Thymus (tissue), 11 donors: Measurements from ENCODE around the gene BIN2. TPM values are rescaled to one million over a fixed set of nuclear protein-coding genes. Genes with fewer than 3 reads are reported as not detected.

ENCODE experiments used
- DNase-seq, 9 donors: peaks; one replicate each; pipeline ENCODE4 v3.0.0-alpha.2; 2013; ENCODE audit warnings: low spot score in 9 of 9, low read depth in 6 of 9, missing footprints in 1 of 9
- H3K27ac ChIP-seq, 2 donors: one replicate each; pipeline ENCODE4 v1.5.1; 2013; ENCODE audit warnings: control low read depth in 1 of 2, low read depth in 1 of 2, low read length in 1 of 2, mild to moderate bottlenecking in 1 of 2, moderate library complexity in 1 of 2
- H3K27me3 ChIP-seq, 2 donors: one replicate each; pipeline ENCODE4 v1.5.1; 2013; ENCODE audit warnings: low read length in 1 of 2; ENCODE audit not compliant: control insufficient read depth in 2 of 2, insufficient read depth in 1 of 2
- H3K36me3 ChIP-seq, 2 donors: one replicate each; pipeline ENCODE4 v1.5.1; 2013; ENCODE audit warnings: low read length in 1 of 2, mild to moderate bottlenecking in 1 of 2, moderate library complexity in 1 of 2; ENCODE audit not compliant: control insufficient read depth in 2 of 2, insufficient read depth in 2 of 2
- H3K4me1 ChIP-seq, 2 donors: one replicate each; pipeline ENCODE4 v1.5.1; 2013; ENCODE audit warnings: low read length in 2 of 2; ENCODE audit not compliant: control insufficient read depth in 2 of 2, insufficient read depth in 2 of 2
- H3K4me3 ChIP-seq, 2 donors: one replicate each; pipeline ENCODE4 v1.5.1; 2013; ENCODE audit warnings: low read length in 2 of 2, control low read depth in 1 of 2, mild to moderate bottlenecking in 1 of 2
- H3K9me3 ChIP-seq, 2 donors: one replicate each; pipeline ENCODE4 v1.5.1; 2013; ENCODE audit warnings: low read length in 1 of 2, mild to moderate bottlenecking in 1 of 2; ENCODE audit not compliant: control insufficient read depth in 2 of 2, insufficient read depth in 1 of 2
- WGBS: extraction: QIAGEN DNeasy Blood & Tissue Kit; methylation state at CpG from one replicate; pipeline ENCODE4 v1.1.7; 2013; 5-methylcytosine and 5-hydroxymethylcytosine counted together
- polyA plus RNA-seq: library from polyadenylated mRNA; stranded (reverse); fragments of 200-250 nt; gene quantifications from one replicate; pipeline ENCODE4 v1.2.3, GENCODE V29; 2013
- total RNA-seq: library from RNA; stranded (reverse); fragments of 120-200 nt; gene quantifications from one replicate; pipeline ENCODE4 v1.2.4, GENCODE V29; 2013
- donor health status: healthy.

The BIN2 gene
- total and polyA plus RNA-seq, 2 donors = 57.7 to 63.3 TPM

- no peaks in the 10 kb centered on the region for H3K27me3 ChIP-seq
- WGBS = 92% methylated on average over 7 of the region's 7 CpGs
- peaks cover 41 to 53% of the 10 kb centered on the region in 2 donors for H3K36me3 ChIP-seq
- no peak overlapping the region for H3K27ac ChIP-seq
- no peaks in the 10 kb centered on the region for H3K9me3 ChIP-seq
- H3K4me3 ChIP-seq = no peak overlapping the region
- no peak for DNase-seq
- H3K4me1 ChIP-seq = peaks cover 17 to 30% of the 10 kb centered on the region in 2 donors
These were observed 81.1 kb downstream of the BIN2 start for GRCh38 chr12:51242876-51243275.

GRCh38 chr12:51242120-51242519 is 81.9 kb downstream of the BIN2 start:
- 92% methylated on average over 7 of the region's 7 CpGs for WGBS
- DNase-seq = no peak
- no peak overlapping the region for H3K27ac ChIP-seq

GRCh38 chr12:51240971-51241370 is 83.0 kb downstream of the BIN2 start:
- peaks cover 12 to 19% of the 10 kb centered on the region in 2 donors for H3K4me1 ChIP-seq
- H3K9me3 ChIP-seq = no peaks in the 10 kb centered on the region
- WGBS = 87% methylated on average over 2 of the region's 2 CpGs
- no peaks in the 10 kb centered on the region for H3K27me3 ChIP-seq
- no peak overlapping the region for H3K4me3 ChIP-seq
- H3K27ac ChIP-seq = no peak overlapping the region
- peaks cover 37 to 53% of the 10 kb centered on the region in 2 donors for H3K36me3 ChIP-seq
- DNase-seq = no peak

More at GRCh38 chr12:51242120-51242519, 81.9 kb downstream of the BIN2 start:
- Histone ChIP-seq H3K4me1 (peaks cover 19 to 26% of the 10 kb centered on the region in 2 donors), H3K36me3 (peaks cover 37 to 53% of the 10 kb centered on the region in 2 donors), H3K4me3 (no peak overlapping the region), H3K27me3 (no peaks in the 10 kb centered on the region), H3K9me3 (no peaks in the 10 kb centered on the region)

GRCh38 chr12:51238510-51239334 is 85.3 kb downstream of the BIN2 start, which contains the start of gene DAZAP2:
Gene DAZAP2, plus strand, starts transcription at chr12:51238826. Its CDS starts 82 bp downstream, at chr12:51238908.
- peaks cover 28 to 40% of the 10 kb centered on the region in 2 donors for H3K36me3 ChIP-seq
- peak within 1 kb of the TSS; percentile 100 for H3K27ac ChIP-seq
- peak within 1 kb of the TSS; percentile 99 for H3K4me3 ChIP-seq
- WGBS = under 1% methylated on average over 70 of the region's 70 CpGs
- no peaks in the 10 kb centered on the region for H3K27me3 ChIP-seq
- H3K9me3 ChIP-seq = no peaks in the 10 kb centered on the region
- peaks cover 12 to 19% of the 10 kb centered on the region in 2 donors for H3K4me1 ChIP-seq
- DNase-seq = peak; percentile 87 to 97 (median 93)

GRCh38 chr12:51238037-51238509 is 85.9 kb downstream of the BIN2 start:
- peaks cover 12 to 19% of the 10 kb centered on the region in 2 donors for H3K4me1 ChIP-seq
- no peaks in the 10 kb centered on the region for H3K9me3 ChIP-seq
- H3K27me3 ChIP-seq = no peaks in the 10 kb centered on the region
- DNase-seq = peak in 5 of 9 donors; percentile 55 to 84 (median 64)
- H3K27ac ChIP-seq = peak overlapping the region; percentile 100
- H3K36me3 ChIP-seq = peaks cover 26 to 34% of the 10 kb centered on the region in 2 donors
- 11% methylated on average over 10 of the region's 10 CpGs for WGBS
- H3K4me3 ChIP-seq = peak overlapping the region; percentile 99

GRCh38 chr12:51234530-51234929 is 89.4 kb downstream of the BIN2 start:
- 82% methylated on average over 5 of the region's 5 CpGs for WGBS
- H3K9me3 ChIP-seq = no peaks in the 10 kb centered on the region
- no peak for DNase-seq
- no peak overlapping the region for H3K27ac ChIP-seq
- H3K4me3 ChIP-seq = no peak overlapping the region
- H3K36me3 ChIP-seq = no peaks in the 10 kb centered on the region
- H3K4me1 ChIP-seq = peaks cover 5 to 7% of the 10 kb centered on the region in 2 donors
- H3K27me3 ChIP-seq = no peaks in the 10 kb centered on the region

GRCh38 chr12:51232642-51233041 is 91.3 kb downstream of the BIN2 start:
- Histone ChIP-seq H3K4me1 (peaks cover 0 to under 1% of the 10 kb centered on the region in 2 donors), H3K9me3 (no peaks in the 10 kb centered on the region), H3K27ac (no peak overlapping the region), H3K4me3 (no peak overlapping the region), H3K27me3 (no peaks in the 10 kb centered on the region), H3K36me3 (no peaks in the 10 kb centered on the region)
- DNase-seq = no peak

Other genes with a start within 250 kb of the BIN2 start
- 11.7 TPM for gene CSRNP2, start 240.6 kb downstream of the BIN2 start, total RNA-seq
- 16.7 TPM for gene CSRNP2, start 240.6 kb downstream of the BIN2 start, polyA plus RNA-seq
- 11.7 TPM for gene TFCP2, start 151.0 kb downstream of the BIN2 start, total RNA-seq
- 25.3 TPM for gene TFCP2, start 151.0 kb downstream of the BIN2 start, polyA plus RNA-seq
- gene POU6F1, start 106.1 kb downstream of the BIN2 start, total RNA-seq = 0.42 TPM
- gene POU6F1, start 106.1 kb downstream of the BIN2 start, polyA plus RNA-seq = 7.9 TPM
- gene DAZAP2, start 85.3 kb downstream of the BIN2 start, total RNA-seq = 169 TPM
- 279 TPM for gene DAZAP2, start 85.3 kb downstream of the BIN2 start, polyA plus RNA-seq
- gene SMAGP, start 53.8 kb downstream of the BIN2 start, total RNA-seq = 1.5 TPM
- gene SMAGP, start 53.8 kb downstream of the BIN2 start, polyA plus RNA-seq = 6.5 TPM
- gene CELA1, start 22.5 kb upstream of the BIN2 start, total RNA-seq = 0.09 TPM
- 0.71 TPM for gene CELA1, start 22.5 kb upstream of the BIN2 start, polyA plus RNA-seq
- 12.3 TPM for gene GALNT6, start 67.2 kb upstream of the BIN2 start, total RNA-seq
- 3.7 TPM for gene GALNT6, start 67.2 kb upstream of the BIN2 start, polyA plus RNA-seq
- 1.7 TPM for gene SLC4A8, start 100.7 kb upstream of the BIN2 start, total RNA-seq
- 1.2 TPM for gene SLC4A8, start 100.7 kb upstream of the BIN2 start, polyA plus RNA-seq